NCI-H1694 treated with DMSO at 0.1 percent for 48 hours (cell line): ENCODE results near the gene FBLN1.
"Not testable (repeated sequence)": the region's sequence is repeated elsewhere in the genome, so short reads cannot be mapped to it uniquely, and the experiment has no call there.

Experiments
- DNase-seq: peaks from one replicate; lab custom pipeline; 2025; lab: John Stamatoyannopoulos, UW

The FBLN1 gene

GRCh38 chr22:45548991-45549761, 46.5 kb downstream of the FBLN1 start:
- DNase-seq, result no peak

- no peak for DNase-seq
Measured at GRCh38 chr22:45549762-45550378, 47.2 kb downstream of the FBLN1 start.

- DNase-seq, result no peak
Measured at GRCh38 chr22:45550416-45550815, 47.7 kb downstream of the FBLN1 start.

GRCh38 chr22:45550891-45551290, 48.2 kb downstream of the FBLN1 start:
- DNase-seq, result no peak

GRCh38 chr22:45551310-45552016, 48.8 kb downstream of the FBLN1 start:
- DNase-seq, result no peak

GRCh38 chr22:45552017-45552411, 49.3 kb downstream of the FBLN1 start:
- DNase-seq, result no peak

- DNase-seq, result no peak
Measured at GRCh38 chr22:45552580-45553350, 50.1 kb downstream of the FBLN1 start.

GRCh38 chr22:45553351-45554039, 50.8 kb downstream of the FBLN1 start:
- peak; percentile 71 for DNase-seq

GRCh38 chr22:45554040-45554406, 51.3 kb downstream of the FBLN1 start:
- DNase-seq, result no peak

GRCh38 chr22:45554861-45555260, 52.2 kb downstream of the FBLN1 start:
- DNase-seq, result no peak

GRCh38 chr22:45557926-45558325, 55.2 kb downstream of the FBLN1 start:
- DNase-seq, result not testable (repeated sequence)

- DNase-seq, result not testable (repeated sequence)
Measured at GRCh38 chr22:45560092-45560491, 57.4 kb downstream of the FBLN1 start.

GRCh38 chr22:45560761-45561160, 58.1 kb downstream of the FBLN1 start:
- not testable (repeated sequence) for DNase-seq

GRCh38 chr22:45562102-45562501, 59.4 kb downstream of the FBLN1 start:
- no peak for DNase-seq

- DNase-seq, result no peak
Measured at GRCh38 chr22:45562537-45563361, 60.1 kb downstream of the FBLN1 start.

- no peak for DNase-seq
Measured at GRCh38 chr22:45563362-45564040, 60.8 kb downstream of the FBLN1 start.

- no peak for DNase-seq
Measured at GRCh38 chr22:45564349-45565030, 61.8 kb downstream of the FBLN1 start.

- DNase-seq, result no peak
Measured at GRCh38 chr22:45565171-45565570, 62.5 kb downstream of the FBLN1 start.

- no peak for DNase-seq
Measured at GRCh38 chr22:45565973-45566372, 63.3 kb downstream of the FBLN1 start.

GRCh38 chr22:45568213-45568612, 65.5 kb downstream of the FBLN1 start:
- DNase-seq, result no peak
